SW 1271 (cell line): Measurements from ENCODE around the gene MB.

ENCODE experiments used
- DNase-seq, 2 experiments: peaks; one replicate each; lab custom pipeline; 2025; lab: John Stamatoyannopoulos, UW

The MB gene

GRCh38 chr22:35593891-35594470 lies 23.1 kb downstream of the MB start:
- no peak for DNase-seq

GRCh38 chr22:35593071-35593890 lies 23.8 kb downstream of the MB start:
- DNase-seq: no peak

- DNase-seq: no peak
Observed at GRCh38 chr22:35592418-35592967, 24.6 kb downstream of the MB start.

DNA sequence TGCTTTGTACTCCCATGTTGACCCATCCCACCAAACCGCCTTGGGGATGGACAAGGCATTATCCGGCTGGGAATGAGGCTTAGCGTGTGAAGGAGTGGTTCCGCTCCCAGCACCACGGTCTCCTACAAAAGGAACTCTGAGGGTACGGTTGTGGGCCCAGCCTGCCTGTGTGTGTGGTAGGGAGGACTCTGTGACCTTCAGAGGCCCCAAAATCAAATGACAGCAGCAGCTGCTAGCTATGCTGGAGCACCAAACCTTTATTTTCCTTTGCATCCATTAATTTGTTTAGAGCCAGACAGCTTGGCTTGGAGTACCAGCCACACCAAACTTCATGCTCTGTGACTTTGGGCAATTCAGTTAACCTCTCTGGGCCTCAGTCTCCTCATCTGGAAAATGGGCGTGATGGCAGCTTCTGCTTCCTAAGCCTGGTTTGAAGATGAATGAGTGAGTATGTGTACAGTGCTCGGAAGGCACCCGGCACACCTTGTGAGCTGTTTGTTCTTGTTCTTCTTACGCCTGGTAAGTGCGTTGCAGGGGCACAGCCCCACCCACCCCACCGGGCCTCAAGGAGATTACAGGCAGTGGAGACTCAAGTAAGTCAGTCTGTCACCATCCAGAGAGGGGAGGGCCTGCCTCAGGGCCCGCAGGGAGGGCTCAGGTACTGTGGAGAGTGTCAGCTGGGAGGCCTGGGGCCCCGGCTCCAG lies 25.3 kb downstream of the MB start:
- DNase-seq: no peak

GRCh38 chr22:35590634-35591295 lies 26.4 kb downstream of the MB start:
- DNase-seq: peak in 1 of 2 experiments; percentile 3

DNA sequence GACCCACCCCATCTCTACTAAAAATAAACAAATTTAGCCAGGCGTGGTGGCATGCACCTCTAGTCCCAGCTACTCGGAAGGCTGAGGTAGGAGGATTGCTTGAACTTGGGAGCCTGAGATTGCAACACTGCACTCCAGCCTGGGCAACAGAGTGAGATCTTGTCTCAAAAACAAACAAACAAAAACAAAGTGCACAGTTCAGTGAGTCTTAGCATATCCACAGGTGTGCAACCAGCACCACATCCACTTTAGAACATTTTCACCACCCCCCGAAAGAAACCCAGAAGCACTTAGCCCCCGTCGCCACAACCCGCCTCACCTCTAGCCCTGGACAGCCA lies 27.4 kb downstream of the MB start:
- no peak for DNase-seq

DNA sequence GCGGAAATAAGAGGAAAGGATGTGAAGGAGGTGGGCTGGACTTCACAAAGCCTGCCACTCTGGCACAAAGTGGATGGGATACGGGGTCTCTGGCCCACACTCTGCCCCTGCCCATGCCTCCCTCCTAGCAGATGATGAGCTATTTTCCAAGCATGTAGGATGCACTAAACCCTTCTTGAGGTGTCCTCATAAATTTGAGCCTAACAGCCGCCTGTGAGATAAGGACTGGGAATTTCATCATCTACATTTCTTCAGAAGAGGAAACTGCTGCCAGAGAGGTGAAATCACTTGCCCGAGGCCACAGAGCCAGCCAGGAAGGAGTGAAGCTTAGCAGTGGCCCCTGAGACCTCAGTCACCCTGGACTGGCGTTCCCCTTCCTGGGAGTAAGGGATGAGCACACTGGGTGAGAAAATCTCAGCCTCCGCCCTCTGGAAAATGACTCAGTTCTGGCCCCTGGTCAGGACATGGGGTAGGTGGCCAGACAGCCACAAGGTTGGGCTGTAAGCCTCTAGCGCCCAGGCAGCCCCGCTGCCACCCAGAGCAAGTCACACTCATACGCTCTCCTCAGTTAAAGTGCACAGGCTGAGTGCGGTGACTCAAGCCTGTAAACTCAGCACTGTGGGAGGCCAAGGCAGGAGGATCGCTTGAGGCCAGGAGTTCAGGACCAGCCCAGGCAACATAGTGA lies 27.9 kb downstream of the MB start:
- peak; percentile 90 to 96 for DNase-seq

DNA sequence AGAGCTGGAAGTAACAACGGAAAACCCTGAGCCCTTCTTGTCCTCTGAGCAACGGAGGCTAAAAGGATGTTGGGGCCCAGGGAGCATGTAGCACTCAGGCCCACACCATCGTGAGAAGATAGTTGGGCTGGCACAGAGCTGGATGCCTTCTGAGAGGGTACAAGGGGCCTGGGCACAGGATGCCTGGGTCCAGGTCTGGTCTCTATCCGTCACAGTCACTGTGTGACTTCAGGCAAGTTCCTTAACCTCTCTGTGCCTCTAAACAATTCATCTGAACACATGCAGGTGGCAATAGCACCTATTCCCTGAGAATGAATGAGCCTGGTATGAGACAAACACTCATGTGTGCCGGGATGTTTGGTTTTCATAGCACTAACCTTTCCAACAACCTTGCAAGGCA lies 29.2 kb downstream of the MB start:
- no peak for DNase-seq

DNA sequence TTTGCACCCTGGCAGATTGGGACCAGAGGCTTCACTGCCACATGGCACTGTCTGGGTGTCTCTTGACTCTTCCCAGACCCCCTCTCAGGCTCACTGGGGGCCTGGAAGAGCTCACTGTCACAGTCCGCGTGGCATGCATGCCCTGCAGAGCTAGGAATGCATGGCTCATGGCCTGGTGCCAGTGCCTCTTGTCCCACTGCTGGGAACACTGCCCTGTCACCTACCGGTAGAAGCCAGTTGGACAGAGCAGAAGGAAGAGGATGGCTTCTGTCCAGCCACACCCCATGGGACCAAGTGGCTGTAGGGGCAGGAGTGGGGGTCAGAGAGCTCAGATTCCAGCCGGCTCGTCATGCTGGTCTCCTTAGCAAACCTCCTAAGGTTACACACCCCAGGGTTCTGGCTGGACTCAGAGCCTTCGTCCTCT lies 29.7 kb downstream of the MB start:
- DNase-seq: peak in 1 of 2 experiments; percentile 6

GRCh38 chr22:35586771-35587170 lies 30.4 kb downstream of the MB start:
- no peak for DNase-seq

GRCh38 chr22:35582861-35583670 lies 34.1 kb downstream of the MB start:
- peak in 1 of 2 experiments; percentile 43 for DNase-seq

GRCh38 chr22:35582218-35582860 lies 34.8 kb downstream of the MB start:
- no peak for DNase-seq

- no peak for DNase-seq
Observed at GRCh38 chr22:35581023-35581413, 36.1 kb downstream of the MB start.

GRCh38 chr22:35580351-35581022 lies 36.6 kb downstream of the MB start:
- no peak for DNase-seq

- DNase-seq: no peak
Observed at GRCh38 chr22:35578836-35579575, 38.1 kb downstream of the MB start.

DNA sequence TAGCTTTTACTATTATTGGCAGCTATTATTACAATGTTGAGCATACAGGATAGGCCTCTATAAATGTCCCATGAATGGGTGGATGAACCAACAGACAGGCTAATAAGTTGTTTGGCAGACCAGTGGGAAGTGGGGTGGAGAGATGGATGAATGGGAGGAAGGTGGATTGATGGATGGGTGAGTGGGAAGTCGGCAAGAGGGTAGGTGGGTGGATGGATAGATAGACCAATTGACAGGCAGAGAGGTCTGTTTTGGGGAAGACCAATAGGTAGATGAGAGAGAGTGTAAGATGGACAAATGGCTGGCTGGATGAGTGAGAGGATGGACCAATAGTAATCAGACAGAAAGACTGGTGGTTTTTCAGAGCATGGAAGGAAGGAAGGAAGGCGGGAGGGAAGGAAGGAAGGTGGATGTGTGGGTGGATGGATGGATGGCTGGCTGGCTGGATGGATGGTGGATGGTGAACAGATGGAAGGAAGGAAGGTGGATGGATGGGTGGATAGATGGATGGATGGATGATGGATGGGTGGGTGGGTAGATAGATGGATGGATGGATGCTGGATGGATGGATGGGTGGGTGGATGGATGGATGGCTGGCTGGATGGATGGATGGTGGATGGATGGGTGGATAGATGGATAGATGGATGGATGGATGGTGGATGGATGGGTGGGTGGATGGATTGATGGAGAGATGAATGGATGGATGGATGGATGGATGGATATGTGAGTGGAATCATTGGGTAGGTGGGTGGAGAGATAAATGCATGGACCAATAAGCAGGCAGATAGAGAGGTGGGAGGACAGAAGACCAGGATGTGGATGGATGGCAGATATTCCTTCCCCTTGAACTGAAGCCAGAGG lies 39.1 kb downstream of the MB start:
- DNase-seq: no peak

DNA sequence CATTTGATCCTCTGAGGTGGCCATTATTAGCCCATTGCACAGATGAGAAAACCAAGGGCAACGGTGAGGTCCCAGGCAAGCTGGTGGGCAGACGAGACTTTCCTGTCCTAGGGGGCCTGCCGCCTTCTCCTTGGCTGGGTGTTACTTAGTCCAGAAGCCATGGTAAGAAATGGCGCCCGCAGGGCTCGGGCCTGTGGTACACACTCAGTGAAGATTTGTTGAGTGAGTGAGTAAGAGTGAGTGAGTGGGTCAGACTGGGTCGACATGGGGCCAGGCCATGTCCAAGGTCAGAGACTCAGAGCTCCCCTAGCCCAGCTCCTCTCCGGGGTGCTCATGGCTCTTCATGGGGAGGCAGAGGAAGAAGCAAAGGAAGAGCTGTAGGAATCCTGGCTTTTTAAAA lies 40.5 kb downstream of the MB start:
- no peak for DNase-seq

GRCh38 chr22:35575116-35575748 lies 41.9 kb downstream of the MB start:
- DNase-seq: no peak
